Aorta (tissue), 5 donors: ENCODE results near the gene ERP27. TPM values are rescaled to one million over a fixed set of nuclear protein-coding genes. Genes with fewer than 3 reads are reported as not detected.
A peak's percentile ranks its signal among the peaks of the same experiment; 100 is the strongest.

Experiments used
- ATAC-seq: fragments of 200-7000 bp; cut with Tn5 transposase; one replicate; pipeline ENCODE4 v1.9.1; 2022; ENCODE audit warnings: moderate library complexity; ENCODE audit not compliant: low FRiP score
- DNase-seq, 2 donors: peaks; one replicate each; pipeline ENCODE4 v3.0.0-alpha.2; 2020
- H3K27ac ChIP-seq, 2 donors: one replicate each; pipeline ENCODE4 v1.5.1; 2013; ENCODE audit warnings: low read length in 2 of 2, mild to moderate bottlenecking in 2 of 2, moderate library complexity in 2 of 2, control low read depth in 1 of 2, inconsistent platforms in 1 of 2, low read depth in 1 of 2
- H3K27me3 ChIP-seq, 2 donors: one replicate each; pipeline ENCODE4 v1.6.1; 2013; ENCODE audit warnings: control low read depth in 1 of 2, low read length in 1 of 2, mild to moderate bottlenecking in 1 of 2, moderate library complexity in 1 of 2; ENCODE audit not compliant: insufficient read depth in 2 of 2, control insufficient read depth in 1 of 2
- H3K36me3 ChIP-seq, 2 donors: one replicate each; pipeline ENCODE4 v1.6.1; 2013; ENCODE audit warnings: control low read depth in 1 of 2, low read length in 1 of 2, mild to moderate bottlenecking in 1 of 2; ENCODE audit not compliant: insufficient read depth in 2 of 2, control insufficient read depth in 1 of 2
- H3K4me1 ChIP-seq, 2 donors: one replicate each; pipeline ENCODE4 v1.6.1; 2013; ENCODE audit warnings: low read length in 2 of 2, control low read depth in 1 of 2, mild to moderate bottlenecking in 1 of 2, moderate library complexity in 1 of 2; ENCODE audit not compliant: insufficient read depth in 2 of 2, control insufficient read depth in 1 of 2
- H3K4me3 ChIP-seq, 2 donors: one replicate each; pipeline ENCODE4 v1.5.1; 2013; ENCODE audit warnings: low read length in 2 of 2, control low read depth in 1 of 2, mild to moderate bottlenecking in 1 of 2
- H3K9me3 ChIP-seq: one replicate; pipeline ENCODE4 v1.6.1; 2013; ENCODE audit warnings: mild to moderate bottlenecking, low read length; ENCODE audit not compliant: control insufficient read depth
- WGBS, 2 donors: extraction: QIAGEN DNeasy Blood & Tissue Kit; methylation state at CpG; one replicate each; pipeline ENCODE4 v1.1.7; 2013; 5-methylcytosine and 5-hydroxymethylcytosine counted together
- intact Hi-C, 2 donors: fragments of 100-400 bp; cut with DNase I; formaldehyde crosslinking; loops; one replicate each; pipeline versions ENCODE4 v1.14.2 to v1.15.0; 2022
- polyA plus RNA-seq, 2 donors: library from polyadenylated mRNA; stranded (reverse); fragments of 200-250 nt; gene quantifications; one replicate each; pipeline ENCODE4 v1.2.3, GENCODE V29; 2013
- total RNA-seq, 2 donors: library from RNA; stranded (reverse); fragmentation: NEBNext Ultra II Directional; extraction: Animal tissue kit (Norgen Biotek cat#: 25700); gene quantifications; one replicate each; pipeline ENCODE4 v1.2.1, GENCODE V29; 2021
- donor health status: healthy with polysubstance abuse.
- donor health status: Bipolar disorder and iron deficiency.
- donor health status: DM: no; HTN: no; CAD: no.
- donor health status: DM: no; HTN: no; CAD: no.
- donor health status: DM: yes; HTN: yes; CAD: no.

The ERP27 gene
- total and polyA plus RNA-seq, 4 donors, result 0.20 to 5.3 (median 2.2) TPM

- Histone ChIP-seq H3K27me3 (no peaks in the 10 kb centered on the region), H3K36me3 (no peaks in the 10 kb centered on the region), H3K9me3 (no peaks in the 10 kb centered on the region), H3K4me1 (peaks cover 0 to 1% of the 10 kb centered on the region in 2 donors), H3K4me3 (no peak overlapping the region), H3K27ac (no peak overlapping the region)
- intact Hi-C loops, result no loop called here
- DNase-seq (no peak), ATAC-seq (no peak)
- WGBS, 2 donors, result 96 to 97% methylated on average over 3 of the region's 3 CpGs
Observed at GRCh38 chr12:14962797-14963196, 24.5 kb upstream of the ERP27 start.

- intact Hi-C loops, result no loop called here
- 84 to 86% methylated on average over 3 of the region's 3 CpGs for WGBS, 2 donors
Observed at GRCh38 chr12:14962153-14962539, 23.8 kb upstream of the ERP27 start.

GRCh38 chr12:14961466-14962152, 23.3 kb upstream of the ERP27 start, which contains the start of gene ARHGDIB:
Gene ARHGDIB (minus strand): TSS chr12:14961601. CDS start chr12:14950712, 10,889 bp downstream.
- DNase-seq (peak in 1 of 2 donors; percentile 66), ATAC-seq (peak; percentile 64)
- Histone ChIP-seq H3K27ac (peak within 1 kb of the TSS in 1 of 2 donors; percentile 54), H3K4me1 (peaks cover 0 to 3% of the 10 kb centered on the region in 2 donors), H3K27me3 (no peaks in the 10 kb centered on the region), H3K4me3 (peak within 1 kb of the TSS; percentile 74 to 76), H3K9me3 (no peaks in the 10 kb centered on the region), H3K36me3 (no peaks in the 10 kb centered on the region)
- 21 to 28% methylated on average over 14 of the region's 14 CpGs for WGBS, 2 donors
- intact Hi-C loops, result no loop called here

More at GRCh38 chr12:14962153-14962539, 23.8 kb upstream of the ERP27 start:
- H3K4me3 ChIP-seq, result no peak overlapping the region
- no peak overlapping the region for H3K27ac ChIP-seq
- H3K9me3 ChIP-seq, result no peaks in the 10 kb centered on the region
- no peaks in the 10 kb centered on the region for H3K27me3 ChIP-seq
- no peaks in the 10 kb centered on the region for H3K36me3 ChIP-seq
- DNase-seq, result no peak
- H3K4me1 ChIP-seq, result peaks cover 0 to 3% of the 10 kb centered on the region in 2 donors
- no peak for ATAC-seq

- Histone ChIP-seq H3K36me3 (no peaks in the 10 kb centered on the region), H3K4me1 (peaks cover 0 to 3% of the 10 kb centered on the region in 2 donors), H3K27ac (peak overlapping the region in 1 of 2 donors; percentile 50), H3K4me3 (peak overlapping the region; percentile 74 to 76), H3K27me3 (no peaks in the 10 kb centered on the region), H3K9me3 (no peaks in the 10 kb centered on the region)
- intact Hi-C loops, result no loop called here
- peak in 1 of 2 donors; percentile 60 for DNase-seq
- peak; percentile 74 for ATAC-seq
- 47% methylated on average over 13 of the region's 13 CpGs for WGBS, 2 donors
Observed at GRCh38 chr12:14960548-14961465, 22.5 kb upstream of the ERP27 start.

GRCh38 chr12:14959916-14960496, 21.7 kb upstream of the ERP27 start:
- Histone ChIP-seq H3K4me3 (no peak overlapping the region), H3K9me3 (no peaks in the 10 kb centered on the region), H3K27ac (no peak overlapping the region), H3K27me3 (no peaks in the 10 kb centered on the region), H3K36me3 (no peaks in the 10 kb centered on the region), H3K4me1 (peaks cover 0 to 3% of the 10 kb centered on the region in 2 donors)
- no peak for DNase-seq
- intact Hi-C loops, result no loop called here
- ATAC-seq, result no peak
- WGBS, 2 donors, result 80 to 92% methylated on average over 4 of the region's 4 CpGs

- intact Hi-C loops, result no loop called here
- H3K27ac ChIP-seq, result peak overlapping the region in 1 of 2 donors; percentile 48
- H3K36me3 ChIP-seq, result no peaks in the 10 kb centered on the region
- no peaks in the 10 kb centered on the region for H3K27me3 ChIP-seq
- H3K9me3 ChIP-seq, result no peaks in the 10 kb centered on the region
- no peak for DNase-seq
- ATAC-seq, result no peak
- H3K4me1 ChIP-seq, result peaks cover 0 to 3% of the 10 kb centered on the region in 2 donors
- 25 to 27% methylated on average over 3 of the region's 3 CpGs for WGBS, 2 donors
- no peak overlapping the region for H3K4me3 ChIP-seq
Observed at GRCh38 chr12:14959463-14959862, 21.1 kb upstream of the ERP27 start.

- ATAC-seq (no peak), DNase-seq (no peak)
- H3K9me3 ChIP-seq, result no peaks in the 10 kb centered on the region
- intact Hi-C loops, result no loop called here
- peak overlapping the region in 1 of 2 donors; percentile 21 for H3K27ac ChIP-seq
- H3K27me3 ChIP-seq, result no peaks in the 10 kb centered on the region
- H3K4me3 ChIP-seq, result no peak overlapping the region
- WGBS, 2 donors, result 95% methylated on average over 10 of the region's 10 CpGs
- H3K4me1 ChIP-seq, result peaks cover 0 to 3% of the 10 kb centered on the region in 2 donors
- no peaks in the 10 kb centered on the region for H3K36me3 ChIP-seq
Observed at GRCh38 chr12:14959126-14959440, 20.7 kb upstream of the ERP27 start.

GRCh38 chr12:14958361-14959125, 20.2 kb upstream of the ERP27 start:
- intact Hi-C loops, result no loop called here
- no peaks in the 10 kb centered on the region for H3K36me3 ChIP-seq
- H3K27ac ChIP-seq, result peak overlapping the region in 1 of 2 donors; percentile 21
- DNase-seq (no peak), ATAC-seq (no peak)
- WGBS, 2 donors, result 54 to 58% methylated on average over 11 of the region's 11 CpGs
- H3K9me3 ChIP-seq, result no peaks in the 10 kb centered on the region
- no peaks in the 10 kb centered on the region for H3K27me3 ChIP-seq
- H3K4me1 ChIP-seq, result peaks cover 0 to 3% of the 10 kb centered on the region in 2 donors
- no peak overlapping the region for H3K4me3 ChIP-seq
